OCI-LY1 (cell line): ENCODE measurements around the gene AHSA1.

Source experiments
- CTCF ChIP-seq: fragments of 200-600 bp; sonication (generic), shearing (Covaris generic); IDR thresholded peaks from 2 replicates; pipeline ENCODE4 v1.5.1; 2017; ENCODE audit warnings: mild to moderate bottlenecking, antibody characterized with exemption, low read length, moderate library complexity, mixed read lengths
- EZH2 ChIP-seq: fragments of 200-600 bp; sonication (generic), shearing (Covaris generic); IDR thresholded peaks from 2 replicates; pipeline ENCODE4 v1.8.0; 2017; ENCODE audit warnings: borderline replicate concordance, mixed run types, mild to moderate bottlenecking, antibody characterized with exemption, low read length, moderate library complexity, mixed read lengths

- TF ChIP-seq CTCF = no peak
- TF ChIP-seq EZH2 = no peak
Observed at GRCh38 chr14:77482422-77482821, 24.5 kb downstream of the AHSA1 start.
